Measurements from ENCODE around the gene STK11.

The STK11 gene

GRCh38 chr19:1270213-1270853 is 64.8 kb downstream of the STK11 start:
- peak; percentile 4 for FAIRE-seq
- DNase-seq (ENCODE audit: insufficient read length, low spot score), result no peak

GRCh38 chr19:1270854-1271527 is 65.4 kb downstream of the STK11 start:
- no peak for DNase-seq (ENCODE audit: insufficient read length, low spot score)
- FAIRE-seq, result no peak

GRCh38 chr19:1271528-1272422 is 66.2 kb downstream of the STK11 start:
- no peak for FAIRE-seq
- no peak for DNase-seq (ENCODE audit: insufficient read length, low spot score)

GRCh38 chr19:1272423-1273262 is 67.1 kb downstream of the STK11 start:
- FAIRE-seq, result no peak
- DNase-seq (ENCODE audit: insufficient read length, low spot score), result no peak

GRCh38 chr19:1273263-1274041 is 67.9 kb downstream of the STK11 start:
- FAIRE-seq, result no peak

GRCh38 chr19:1274081-1274851 is 68.7 kb downstream of the STK11 start:
- no peak for DNase-seq (ENCODE audit: insufficient read length, low spot score)
- no peak for FAIRE-seq

More at GRCh38 chr19:1273263-1274041, 67.9 kb downstream of the STK11 start:
- no peak for DNase-seq (ENCODE audit: insufficient read length, low spot score)

- no peak for DNase-seq (ENCODE audit: insufficient read length, low spot score)
- FAIRE-seq, result no peak
Observed at GRCh38 chr19:1274852-1275259, 69.3 kb downstream of the STK11 start.

GRCh38 chr19:1275260-1275975 is 69.8 kb downstream of the STK11 start, which contains the start of gene FAM174C:
TSS of gene FAM174C (plus strand) at chr19:1275530. CDS start at chr19:1275550, 20 bp downstream.
- FAIRE-seq (peak; percentile 96), DNase-seq (ENCODE audit: insufficient read length, low spot score) (peak; percentile 96)

GRCh38 chr19:1275976-1276627 is 70.5 kb downstream of the STK11 start:
- FAIRE-seq, result no peak
- no peak for DNase-seq (ENCODE audit: insufficient read length, low spot score)

GRCh38 chr19:1276628-1277022 is 71.0 kb downstream of the STK11 start:
- no peak for DNase-seq (ENCODE audit: insufficient read length, low spot score)
- no peak for FAIRE-seq

- no peak for FAIRE-seq
- DNase-seq (ENCODE audit: insufficient read length, low spot score), result no peak
Observed at GRCh38 chr19:1277061-1277460, 71.5 kb downstream of the STK11 start.
